Measurements from ENCODE around the gene POLD2. TPM values are rescaled to one million over a fixed set of nuclear protein-coding genes. Genes with fewer than 3 reads are reported as not detected.
A peak's percentile ranks its signal among the peaks of the same experiment; 100 is the strongest.

POLD2 gene
- total and polyA plus RNA-seq, 5 donors from 2014 or later = 37.1 to 59.0 (median 54.2) TPM

DNA sequence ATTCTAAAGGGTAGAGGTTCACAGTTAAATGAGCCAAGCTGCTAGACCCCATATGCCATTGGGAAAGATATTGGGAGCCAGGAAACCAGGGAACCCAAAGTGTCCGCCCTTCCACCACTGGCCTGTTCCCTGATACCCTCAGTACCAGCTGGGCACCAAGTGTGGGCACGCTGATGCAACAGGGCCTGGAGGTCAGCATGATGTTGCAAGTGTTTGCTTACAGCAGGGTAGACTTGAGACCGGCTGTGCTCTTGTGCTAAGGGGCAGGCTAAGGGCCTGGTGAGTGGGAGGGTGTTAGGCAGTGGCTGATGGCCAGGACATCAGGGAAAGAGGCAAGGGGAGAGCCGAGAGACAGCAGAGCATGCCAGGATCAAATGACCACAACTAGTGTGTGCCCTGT lies 38.8 kb upstream of the POLD2 start:
- Mint-ChIP-seq H3K27me3 (peaks cover 16% of the 10 kb centered on the region), H3K4me1 (no peaks in the 10 kb centered on the region), H3K4me3 (no peak overlapping the region), H3K9me3 (peaks cover 0 to 7% (median 0%) of the 10 kb centered on the region in 7 donors), H3K36me3 (no peaks in the 10 kb centered on the region), H3K27ac (no peak overlapping the region)
- H3K27ac ChIP-seq (ENCODE audit: insufficient read depth, low read length, poor library complexity, severe bottlenecking) = no peak overlapping the region
- ATAC-seq (ENCODE audit: low read depth in 2 of 2) = no peak
- DNase-seq = no peak
- H3K4me1 ChIP-seq (ENCODE audit: control insufficient read depth, insufficient read depth, low read length, poor library complexity, severe bottlenecking) = no peaks in the 10 kb centered on the region
- no peaks in the 10 kb centered on the region for H3K36me3 ChIP-seq (ENCODE audit: control insufficient read depth, insufficient read depth, low read length)
- H3K4me3 ChIP-seq (ENCODE audit: low read depth, low read length) = no peak overlapping the region
- H3K27me3 ChIP-seq (ENCODE audit: control insufficient read depth, insufficient read depth, low read length) = peaks cover 8% of the 10 kb centered on the region
- H3K9me3 ChIP-seq (ENCODE audit: control insufficient read depth in 2 of 2, low read length in 2 of 2) = no peaks in the 10 kb centered on the region

- Mint-ChIP-seq H3K9me3 (peaks cover 0 to 7% (median 0%) of the 10 kb centered on the region in 7 donors), H3K4me1 (no peaks in the 10 kb centered on the region), H3K27me3 (peaks cover 13% of the 10 kb centered on the region), H3K4me3 (no peak overlapping the region), H3K36me3 (no peaks in the 10 kb centered on the region), H3K27ac (no peak overlapping the region)
- Histone ChIP-seq H3K9me3 (ENCODE audit: control insufficient read depth in 2 of 2, low read length in 2 of 2) (no peaks in the 10 kb centered on the region), H3K4me3 (ENCODE audit: low read depth, low read length) (no peak overlapping the region), H3K27ac (ENCODE audit: insufficient read depth, low read length, poor library complexity, severe bottlenecking) (no peak overlapping the region), H3K4me1 (ENCODE audit: control insufficient read depth, insufficient read depth, low read length, poor library complexity, severe bottlenecking) (no peaks in the 10 kb centered on the region), H3K27me3 (ENCODE audit: control insufficient read depth, insufficient read depth, low read length) (peaks cover 8% of the 10 kb centered on the region), H3K36me3 (ENCODE audit: control insufficient read depth, insufficient read depth, low read length) (no peaks in the 10 kb centered on the region)
- ATAC-seq (ENCODE audit: low read depth in 2 of 2) = no peak
- no peak for DNase-seq
These were observed 38.0 kb upstream of the POLD2 start for GRCh38 chr7:44161371-44161770.

- Histone ChIP-seq H3K36me3 (ENCODE audit: control insufficient read depth, insufficient read depth, low read length) (no peaks in the 10 kb centered on the region), H3K4me3 (ENCODE audit: low read depth, low read length) (no peak overlapping the region), H3K27ac (ENCODE audit: insufficient read depth, low read length, poor library complexity, severe bottlenecking) (no peak overlapping the region), H3K27me3 (ENCODE audit: control insufficient read depth, insufficient read depth, low read length) (peaks cover 8% of the 10 kb centered on the region), H3K4me1 (ENCODE audit: control insufficient read depth, insufficient read depth, low read length, poor library complexity, severe bottlenecking) (no peaks in the 10 kb centered on the region), H3K9me3 (ENCODE audit: control insufficient read depth in 2 of 2, low read length in 2 of 2) (no peaks in the 10 kb centered on the region)
- peaks cover 13% of the 10 kb centered on the region for H3K27me3 Mint-ChIP-seq
- no peak overlapping the region for H3K27ac Mint-ChIP-seq
- no peak overlapping the region for H3K4me3 Mint-ChIP-seq
- DNase-seq (no peak), ATAC-seq (ENCODE audit: low read depth in 2 of 2) (no peak)
- peaks cover 0 to 7% (median 0%) of the 10 kb centered on the region in 7 donors for H3K9me3 Mint-ChIP-seq
- no peaks in the 10 kb centered on the region for H3K36me3 Mint-ChIP-seq
- H3K4me1 Mint-ChIP-seq = no peaks in the 10 kb centered on the region
These were observed 36.7 kb upstream of the POLD2 start for GRCh38 chr7:44159824-44160630.

- Mint-ChIP-seq H3K4me3 (peak overlapping the region in 1 of 4 donors; percentile 68), H3K9me3 (peaks cover 0 to 2% (median 0%) of the 10 kb centered on the region in 7 donors), H3K27me3 (peaks cover 9% of the 10 kb centered on the region), H3K36me3 (no peaks in the 10 kb centered on the region), H3K4me1 (no peaks in the 10 kb centered on the region), H3K27ac (no peak overlapping the region)
- H3K9me3 ChIP-seq (ENCODE audit: control insufficient read depth in 2 of 2, low read length in 2 of 2) = no peaks in the 10 kb centered on the region
- ATAC-seq (ENCODE audit: low read depth in 2 of 2) (no peak), DNase-seq (no peak)
- H3K27ac ChIP-seq (ENCODE audit: insufficient read depth, low read length, poor library complexity, severe bottlenecking) = no peak overlapping the region
- H3K36me3 ChIP-seq (ENCODE audit: control insufficient read depth, insufficient read depth, low read length) = no peaks in the 10 kb centered on the region
- peaks cover 8% of the 10 kb centered on the region for H3K27me3 ChIP-seq (ENCODE audit: control insufficient read depth, insufficient read depth, low read length)
- no peak overlapping the region for H3K4me3 ChIP-seq (ENCODE audit: low read depth, low read length)
- H3K4me1 ChIP-seq (ENCODE audit: control insufficient read depth, insufficient read depth, low read length, poor library complexity, severe bottlenecking) = no peaks in the 10 kb centered on the region
These were observed 35.7 kb upstream of the POLD2 start for GRCh38 chr7:44158873-44159631.

- no peak overlapping the region for H3K4me3 Mint-ChIP-seq
- Histone ChIP-seq H3K27ac (ENCODE audit: insufficient read depth, low read length, poor library complexity, severe bottlenecking) (no peak overlapping the region), H3K4me1 (ENCODE audit: control insufficient read depth, insufficient read depth, low read length, poor library complexity, severe bottlenecking) (no peaks in the 10 kb centered on the region), H3K9me3 (ENCODE audit: control insufficient read depth in 2 of 2, low read length in 2 of 2) (no peaks in the 10 kb centered on the region), H3K27me3 (ENCODE audit: control insufficient read depth, insufficient read depth, low read length) (peaks cover 4% of the 10 kb centered on the region), H3K36me3 (ENCODE audit: control insufficient read depth, insufficient read depth, low read length) (no peaks in the 10 kb centered on the region), H3K4me3 (ENCODE audit: low read depth, low read length) (no peak overlapping the region)
- no peak for DNase-seq
- no peaks in the 10 kb centered on the region for H3K36me3 Mint-ChIP-seq
- ATAC-seq (ENCODE audit: low read depth in 2 of 2) = no peak
- peaks cover 0 to 2% (median 0%) of the 10 kb centered on the region in 7 donors for H3K9me3 Mint-ChIP-seq
- H3K4me1 Mint-ChIP-seq = no peaks in the 10 kb centered on the region
- peaks cover 6% of the 10 kb centered on the region for H3K27me3 Mint-ChIP-seq
- no peak overlapping the region for H3K27ac Mint-ChIP-seq
These were observed 34.9 kb upstream of the POLD2 start for GRCh38 chr7:44158096-44158872.

DNA sequence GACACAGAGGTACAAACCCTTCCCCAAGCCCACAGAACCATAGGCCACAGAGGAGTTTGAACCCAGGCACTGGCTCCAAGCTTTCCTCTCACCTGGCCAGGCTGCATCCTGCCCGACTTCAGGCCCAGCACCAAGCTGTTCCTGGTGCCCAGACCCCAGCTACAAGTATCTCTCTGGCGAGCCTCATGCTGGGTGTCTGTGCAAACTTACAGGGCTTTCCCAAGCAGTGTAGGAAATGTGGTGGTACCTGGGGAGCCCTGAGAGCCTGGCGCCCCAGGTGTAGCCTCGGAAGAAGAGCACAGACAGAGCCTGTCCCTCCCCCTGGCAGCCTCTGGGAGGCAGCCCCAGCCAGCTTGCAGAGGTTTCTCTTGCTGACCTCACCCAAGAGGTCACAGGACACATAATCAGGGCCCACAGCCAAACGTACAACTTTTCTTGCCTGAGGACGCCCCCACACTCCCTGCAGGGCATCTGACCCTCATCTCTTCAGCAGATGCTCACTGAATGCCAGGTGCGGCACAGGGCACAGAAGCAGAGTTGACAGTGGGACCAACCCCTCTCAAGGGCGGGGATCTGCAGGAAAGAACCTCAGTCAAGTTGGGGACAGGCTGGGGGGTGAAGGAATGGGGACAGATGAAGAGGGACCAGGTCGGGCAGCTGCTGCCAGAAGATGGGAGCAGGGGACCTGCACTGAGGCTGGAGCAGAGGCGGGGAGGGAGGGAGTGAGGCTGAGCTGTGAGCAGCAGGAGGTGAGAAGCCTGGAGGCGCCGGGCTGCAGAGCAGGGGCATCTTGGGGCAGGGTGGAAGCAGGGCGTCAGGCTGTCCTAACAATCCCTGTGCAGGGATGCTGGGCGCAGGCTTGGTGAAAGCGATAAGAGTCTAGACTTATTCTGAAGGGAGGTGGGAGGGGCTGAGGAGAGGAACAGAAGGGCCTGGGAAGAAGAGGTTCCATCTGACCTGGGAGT lies 34.0 kb upstream of the POLD2 start:
- H3K4me3 ChIP-seq (ENCODE audit: low read depth, low read length) = no peak overlapping the region
- no peaks in the 10 kb centered on the region for H3K9me3 ChIP-seq (ENCODE audit: control insufficient read depth in 2 of 2, low read length in 2 of 2)
- ATAC-seq (ENCODE audit: low read depth in 2 of 2) (no peak), DNase-seq (no peak)
- H3K27ac ChIP-seq (ENCODE audit: insufficient read depth, low read length, poor library complexity, severe bottlenecking) = no peak overlapping the region
- H3K36me3 ChIP-seq (ENCODE audit: control insufficient read depth, insufficient read depth, low read length) = no peaks in the 10 kb centered on the region
- Mint-ChIP-seq H3K4me3 (no peak overlapping the region), H3K9me3 (peaks cover 0 to 2% (median 0%) of the 10 kb centered on the region in 7 donors), H3K27me3 (peaks cover 6% of the 10 kb centered on the region), H3K27ac (no peak overlapping the region), H3K4me1 (no peaks in the 10 kb centered on the region), H3K36me3 (no peaks in the 10 kb centered on the region)
- H3K4me1 ChIP-seq (ENCODE audit: control insufficient read depth, insufficient read depth, low read length, poor library complexity, severe bottlenecking) = no peaks in the 10 kb centered on the region
- H3K27me3 ChIP-seq (ENCODE audit: control insufficient read depth, insufficient read depth, low read length) = peaks cover 2% of the 10 kb centered on the region
